LNCAP (cell line): Measurements from ENCODE around the gene EFCAB14.

ENCODE experiments used
- TF ChIP-seq, protein P1 (sequence below): fragments of 450-650 bp; IDR thresholded peaks from 2 replicates; pipeline ENCODE4 v1.5.1; 2017; ENCODE audit warnings: mild to moderate bottlenecking

Gene EFCAB14

DNA sequence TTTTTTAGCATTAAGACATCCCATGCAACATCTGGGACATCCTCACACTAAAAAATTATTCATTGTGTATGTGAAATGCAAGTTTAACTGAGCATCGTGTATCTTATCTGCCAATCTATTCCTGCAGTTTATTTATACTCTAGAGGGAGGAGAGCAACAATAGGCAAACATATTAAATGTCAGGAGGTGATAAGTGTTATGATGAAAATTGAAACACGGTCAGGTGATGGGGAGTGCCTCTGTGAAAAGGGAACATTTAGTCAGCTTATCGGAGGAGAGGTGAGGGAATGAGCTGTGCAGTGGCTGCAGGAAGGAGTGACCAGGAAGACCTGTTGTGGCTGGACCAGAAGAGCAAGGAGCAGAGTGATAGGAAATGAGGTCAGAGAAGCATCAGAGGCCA is 775 bp upstream of the EFCAB14 start:
- TF ChIP-seq, protein P1, sequence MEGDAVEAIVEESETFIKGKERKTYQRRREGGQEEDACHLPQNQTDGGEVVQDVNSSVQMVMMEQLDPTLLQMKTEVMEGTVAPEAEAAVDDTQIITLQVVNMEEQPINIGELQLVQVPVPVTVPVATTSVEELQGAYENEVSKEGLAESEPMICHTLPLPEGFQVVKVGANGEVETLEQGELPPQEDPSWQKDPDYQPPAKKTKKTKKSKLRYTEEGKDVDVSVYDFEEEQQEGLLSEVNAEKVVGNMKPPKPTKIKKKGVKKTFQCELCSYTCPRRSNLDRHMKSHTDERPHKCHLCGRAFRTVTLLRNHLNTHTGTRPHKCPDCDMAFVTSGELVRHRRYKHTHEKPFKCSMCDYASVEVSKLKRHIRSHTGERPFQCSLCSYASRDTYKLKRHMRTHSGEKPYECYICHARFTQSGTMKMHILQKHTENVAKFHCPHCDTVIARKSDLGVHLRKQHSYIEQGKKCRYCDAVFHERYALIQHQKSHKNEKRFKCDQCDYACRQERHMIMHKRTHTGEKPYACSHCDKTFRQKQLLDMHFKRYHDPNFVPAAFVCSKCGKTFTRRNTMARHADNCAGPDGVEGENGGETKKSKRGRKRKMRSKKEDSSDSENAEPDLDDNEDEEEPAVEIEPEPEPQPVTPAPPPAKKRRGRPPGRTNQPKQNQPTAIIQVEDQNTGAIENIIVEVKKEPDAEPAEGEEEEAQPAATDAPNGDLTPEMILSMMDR, result no peak

- TF ChIP-seq, protein P1, result no peak
Observed at GRCh38 chr1:46718340-46718726, 581 bp downstream of the EFCAB14 start.

DNA sequence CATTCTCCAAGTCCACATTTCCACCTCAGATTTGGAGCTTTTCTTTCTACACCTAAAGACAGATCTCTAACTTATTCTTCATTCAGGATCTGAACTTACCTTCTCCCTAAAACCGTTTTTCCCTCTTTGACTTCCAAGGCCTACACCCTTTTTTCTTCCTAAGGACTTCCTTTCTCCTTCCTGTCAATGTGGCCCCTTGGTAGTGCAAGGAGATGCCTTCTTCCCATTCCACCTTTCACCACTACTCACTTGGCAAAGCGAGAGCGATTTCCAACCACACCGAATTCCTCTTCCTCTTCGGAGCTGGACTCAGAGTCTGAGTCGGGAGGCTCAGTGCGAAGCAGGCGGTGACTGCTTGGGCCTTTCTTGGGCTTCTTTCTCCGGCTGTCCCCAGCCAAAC is 1.3 kb downstream of the EFCAB14 start:
- TF ChIP-seq, protein P1, result no peak

- TF ChIP-seq, protein P1, result no peak
Observed at GRCh38 chr1:46714976-46715375, 3.9 kb downstream of the EFCAB14 start.

DNA sequence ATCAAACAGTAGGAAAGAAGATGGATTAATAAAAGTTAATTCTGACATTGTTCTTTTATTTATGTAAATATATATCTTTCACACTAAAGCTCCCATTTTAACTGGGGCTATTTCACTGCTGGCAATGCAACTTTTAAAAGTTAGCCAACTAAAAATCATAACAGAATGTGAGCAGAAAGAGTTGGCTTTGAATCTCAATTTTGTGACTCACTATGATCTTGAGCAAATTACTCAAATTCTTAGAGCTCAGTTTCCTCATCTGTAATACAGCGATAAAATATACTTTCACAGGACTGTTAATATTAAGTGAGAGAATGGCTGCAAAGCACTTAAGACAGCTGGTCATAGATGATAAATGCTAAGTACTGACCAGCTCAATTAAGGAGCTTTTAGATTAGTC is 10.8 kb downstream of the EFCAB14 start:
- TF ChIP-seq, protein P1, result no peak

DNA sequence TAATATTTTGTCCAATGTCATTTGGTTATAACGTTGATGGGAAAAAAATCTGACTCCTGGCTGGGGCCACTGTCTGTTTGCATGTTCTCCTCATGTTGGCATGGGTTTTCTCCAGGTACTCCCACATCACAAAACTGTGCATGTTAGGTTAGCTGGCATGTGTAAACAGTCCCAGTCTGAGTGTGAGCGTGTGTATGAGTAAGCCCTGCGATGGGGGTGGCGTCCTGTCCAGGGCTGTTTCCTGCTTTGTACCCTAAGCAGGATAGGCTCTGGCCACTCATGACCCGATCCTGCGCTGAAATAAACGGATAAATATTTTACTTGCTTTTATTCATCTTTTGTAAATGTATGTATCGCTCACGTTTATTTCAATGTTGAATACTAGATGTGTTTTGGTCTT is 13.5 kb downstream of the EFCAB14 start:
- TF ChIP-seq, protein P1, result no peak

DNA sequence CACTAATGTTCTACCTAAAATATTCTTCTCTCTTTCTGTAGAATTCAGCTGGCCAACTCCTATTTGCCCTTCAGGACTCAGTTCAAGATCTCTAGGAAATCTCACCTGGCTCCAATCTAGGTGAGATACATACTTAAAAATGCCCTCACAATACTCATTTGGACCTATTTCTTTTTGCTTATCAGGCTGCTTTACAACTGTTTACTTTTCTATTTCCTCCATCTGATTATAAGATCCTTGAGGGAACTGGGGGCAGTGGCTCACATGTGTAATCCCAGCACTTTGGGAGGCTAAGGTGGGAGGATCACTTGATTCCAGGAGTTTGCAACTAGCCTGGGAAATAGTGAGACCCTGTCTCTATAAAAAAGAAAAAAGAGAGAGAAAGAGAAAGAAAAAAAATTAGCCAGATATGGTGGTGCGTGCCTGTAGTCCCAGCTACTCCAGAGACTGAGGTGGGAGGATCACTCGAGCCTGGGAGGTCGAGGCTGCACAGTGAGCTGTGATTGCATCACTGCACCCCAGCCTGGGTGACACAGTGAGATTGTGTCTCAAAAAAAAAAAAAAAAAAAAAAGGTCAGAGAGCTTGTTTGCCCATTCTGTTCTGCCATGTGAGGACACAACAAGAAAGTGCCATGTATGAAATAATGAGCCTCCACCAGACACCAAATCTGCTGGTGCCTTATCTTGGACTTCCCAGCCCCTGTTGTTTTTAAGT is 14.8 kb downstream of the EFCAB14 start:
- TF ChIP-seq, protein P1, result no peak

- TF ChIP-seq, protein P1, result no peak
Observed at GRCh38 chr1:46699666-46700065, 19.2 kb downstream of the EFCAB14 start.
